Measurements from ENCODE around the gene PLCB3. TPM values are rescaled to one million over a fixed set of nuclear protein-coding genes. Genes with fewer than 3 reads are reported as not detected.

The PLCB3 gene
- total RNA-seq, 2 donors from 2014 or later, result 7.5 to 15.5 TPM

GRCh38 chr11:64298966-64299846, 47.9 kb downstream of the PLCB3 start:
- peaks cover 0 to 28% of the 10 kb centered on the region in 2 donors for H3K4me1 ChIP-seq
- peak overlapping the region; percentile 38 to 69 for H3K27ac ChIP-seq
- peak overlapping the region; percentile 22 to 56 for H3K4me3 ChIP-seq
- TF ChIP-seq CTCF (IDR thresholded peaks at IDR 0.05), result peak in 1 of 2 donors; percentile 43
- DNase-seq (ENCODE audit: low spot score), result no peak
- no peaks in the 10 kb centered on the region for H3K9me3 ChIP-seq
- H3K27me3 ChIP-seq, result peaks cover 15 to 16% of the 10 kb centered on the region in 2 donors
- H3K36me3 ChIP-seq, result no peaks in the 10 kb centered on the region

- peak within 1 kb of the TSS; percentile 38 to 69 for H3K27ac ChIP-seq
Measured at GRCh38 chr11:64299847-64300648, 48.7 kb downstream of the PLCB3 start, which contains the start of gene CATSPERZ. Gene CATSPERZ, plus strand, starts transcription at chr11:64300358. Its CDS starts 53 bp downstream, at chr11:64300411.

GRCh38 chr11:64303109-64304031, 52.0 kb downstream of the PLCB3 start:
- DNase-seq (ENCODE audit: low spot score), result no peak
- Histone ChIP-seq H3K27me3 (peaks cover 0 to 4% of the 10 kb centered on the region in 2 donors), H3K4me3 (no peak overlapping the region), H3K9me3 (no peaks in the 10 kb centered on the region), H3K36me3 (no peaks in the 10 kb centered on the region), H3K4me1 (peaks cover 0 to 49% of the 10 kb centered on the region in 2 donors), H3K27ac (peak overlapping the region; percentile 95 to 97)
- TF ChIP-seq CTCF (IDR thresholded peaks at IDR 0.05), result no peak

More at GRCh38 chr11:64299847-64300648, 48.7 kb downstream of the PLCB3 start, which contains the start of gene CATSPERZ:
- Histone ChIP-seq H3K9me3 (no peaks in the 10 kb centered on the region), H3K4me3 (peak within 1 kb of the TSS; percentile 22 to 56), H3K27me3 (peaks cover 15 to 16% of the 10 kb centered on the region in 2 donors), H3K4me1 (peaks cover 0 to 32% of the 10 kb centered on the region in 2 donors), H3K36me3 (no peaks in the 10 kb centered on the region)
- no peak for TF ChIP-seq CTCF (IDR thresholded peaks at IDR 0.05)
- DNase-seq (ENCODE audit: low spot score), result no peak

GRCh38 chr11:64304032-64304315, 52.6 kb downstream of the PLCB3 start:
- DNase-seq (ENCODE audit: low spot score), result no peak
- Histone ChIP-seq H3K36me3 (peaks cover 6% of the 10 kb centered on the region), H3K4me1 (peaks cover 0 to 48% of the 10 kb centered on the region in 2 donors), H3K27ac (peak overlapping the region; percentile 95 to 97), H3K9me3 (no peaks in the 10 kb centered on the region), H3K27me3 (peaks cover 0 to 4% of the 10 kb centered on the region in 2 donors), H3K4me3 (peak overlapping the region in 1 of 2 donors; percentile 87)
- no peak for TF ChIP-seq CTCF (IDR thresholded peaks at IDR 0.05)

Measured in right atrium auricular region (tissue), 2 donors.